NB4 (cell line): ENCODE results near the gene REXO1.

ENCODE experiments used
- DNase-seq: peaks from one replicate; pipeline ENCODE4 v3.0.0; 2010; ENCODE audit warnings: low read depth
- H3K4me3 ChIP-seq: one replicate; pipeline ENCODE4 v1.5.1; 2011; ENCODE audit warnings: mild to moderate bottlenecking, low read depth, low read length, moderate library complexity
- MYC ChIP-seq: IDR thresholded peaks from 2 replicates; pipeline ENCODE4 v1.6.1; 2011; ENCODE audit warnings: low read depth, low read length
- POLR2A ChIP-seq: IDR thresholded peaks from 2 replicates; pipeline ENCODE4 v1.6.1; 2011; ENCODE audit warnings: mild to moderate bottlenecking; ENCODE audit not compliant: insufficient read length; ENCODE audit errors: extremely low read depth
- TF ChIP-seq, protein P1 (sequence below): IDR thresholded peaks from one replicate; pipeline ENCODE4 v1.5.1; 2012; ENCODE audit warnings: low read depth, low read length
- TF ChIP-seq, protein P2 (sequence below): IDR thresholded peaks from 2 replicates; pipeline ENCODE4 v1.6.1; 2011; ENCODE audit warnings: low read depth, low read length

REXO1 gene

DNA sequence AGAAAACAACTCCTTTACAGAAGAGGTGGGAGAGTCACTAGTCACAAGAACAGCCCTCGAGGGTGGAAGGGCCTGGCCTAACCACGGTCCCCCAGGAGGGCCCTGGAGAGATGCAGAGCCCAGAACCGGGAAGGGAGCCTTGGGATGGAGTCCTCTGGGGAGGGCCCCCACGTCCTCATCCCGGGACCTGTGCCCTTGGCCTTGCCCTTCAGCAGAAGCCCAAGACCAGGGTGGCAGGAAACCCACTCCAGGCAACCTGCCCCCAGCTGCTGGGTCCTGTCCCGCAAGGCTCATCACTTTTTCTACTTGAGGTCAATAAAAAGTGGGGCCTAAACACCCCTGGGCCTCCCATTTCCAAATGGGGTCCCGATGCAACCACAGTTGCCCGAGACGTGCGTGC is 33.9 kb downstream of the REXO1 start:
- H3K4me3 ChIP-seq, result no peak overlapping the region
- no peak for DNase-seq
- TF ChIP-seq, protein P1, sequence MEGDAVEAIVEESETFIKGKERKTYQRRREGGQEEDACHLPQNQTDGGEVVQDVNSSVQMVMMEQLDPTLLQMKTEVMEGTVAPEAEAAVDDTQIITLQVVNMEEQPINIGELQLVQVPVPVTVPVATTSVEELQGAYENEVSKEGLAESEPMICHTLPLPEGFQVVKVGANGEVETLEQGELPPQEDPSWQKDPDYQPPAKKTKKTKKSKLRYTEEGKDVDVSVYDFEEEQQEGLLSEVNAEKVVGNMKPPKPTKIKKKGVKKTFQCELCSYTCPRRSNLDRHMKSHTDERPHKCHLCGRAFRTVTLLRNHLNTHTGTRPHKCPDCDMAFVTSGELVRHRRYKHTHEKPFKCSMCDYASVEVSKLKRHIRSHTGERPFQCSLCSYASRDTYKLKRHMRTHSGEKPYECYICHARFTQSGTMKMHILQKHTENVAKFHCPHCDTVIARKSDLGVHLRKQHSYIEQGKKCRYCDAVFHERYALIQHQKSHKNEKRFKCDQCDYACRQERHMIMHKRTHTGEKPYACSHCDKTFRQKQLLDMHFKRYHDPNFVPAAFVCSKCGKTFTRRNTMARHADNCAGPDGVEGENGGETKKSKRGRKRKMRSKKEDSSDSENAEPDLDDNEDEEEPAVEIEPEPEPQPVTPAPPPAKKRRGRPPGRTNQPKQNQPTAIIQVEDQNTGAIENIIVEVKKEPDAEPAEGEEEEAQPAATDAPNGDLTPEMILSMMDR, result no peak
- TF ChIP-seq POLR2A, result no peak
- TF ChIP-seq, protein P2, sequence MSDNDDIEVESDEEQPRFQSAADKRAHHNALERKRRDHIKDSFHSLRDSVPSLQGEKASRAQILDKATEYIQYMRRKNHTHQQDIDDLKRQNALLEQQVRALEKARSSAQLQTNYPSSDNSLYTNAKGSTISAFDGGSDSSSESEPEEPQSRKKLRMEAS, result no peak
- no peak for TF ChIP-seq MYC

DNA sequence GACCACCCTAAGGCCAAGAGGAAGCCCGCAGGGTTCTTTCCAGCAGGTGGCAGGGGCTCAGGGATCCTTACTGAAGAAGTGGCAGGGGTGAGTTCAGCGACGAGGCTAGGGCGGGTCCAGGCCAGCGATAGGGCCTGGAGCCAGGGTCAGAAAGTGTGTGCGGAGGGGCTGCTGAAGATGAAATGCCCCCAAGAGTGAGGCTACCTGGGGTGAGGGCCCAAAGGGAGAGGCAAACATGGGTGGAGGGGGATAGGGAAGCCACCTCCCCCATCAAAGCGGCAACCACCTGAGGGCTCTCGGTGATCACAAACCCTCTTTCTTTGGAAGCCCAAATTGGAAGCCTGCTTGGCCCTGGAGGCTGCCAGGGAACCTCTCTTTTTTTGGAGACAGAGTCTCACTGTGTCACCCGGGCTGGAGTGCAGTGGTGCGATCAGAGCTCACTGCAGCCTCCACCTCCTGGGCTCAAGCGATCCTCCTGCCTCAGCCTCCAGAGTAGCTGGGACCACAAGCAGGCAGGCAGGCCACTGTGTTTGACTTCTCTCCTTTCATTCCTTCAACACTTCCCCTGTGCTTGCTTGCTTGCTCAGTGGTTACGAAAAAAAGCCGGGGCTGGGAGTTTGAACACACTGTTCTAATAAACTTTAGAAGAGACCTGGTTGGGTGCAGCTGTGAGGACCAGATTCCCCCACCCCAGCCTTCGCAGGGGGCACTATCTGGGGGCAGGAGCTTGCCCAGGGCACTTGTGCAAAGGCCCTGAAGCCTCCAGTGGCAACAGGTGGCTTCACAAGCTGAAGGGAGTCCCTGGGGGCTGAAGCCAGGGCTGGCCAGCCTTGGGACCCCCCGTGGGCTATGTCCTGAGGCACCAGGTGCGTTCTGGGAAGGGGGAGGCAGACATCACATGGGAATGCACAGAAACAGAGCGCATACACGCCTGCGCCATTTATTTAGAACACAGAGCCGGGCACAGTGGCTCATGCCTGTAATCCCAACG is 34.8 kb downstream of the REXO1 start:
- TF ChIP-seq POLR2A, result no peak
- no peak for TF ChIP-seq MYC
- TF ChIP-seq, protein P2, result no peak
- DNase-seq, result no peak
- H3K4me3 ChIP-seq, result peak overlapping the region; percentile 63

DNA sequence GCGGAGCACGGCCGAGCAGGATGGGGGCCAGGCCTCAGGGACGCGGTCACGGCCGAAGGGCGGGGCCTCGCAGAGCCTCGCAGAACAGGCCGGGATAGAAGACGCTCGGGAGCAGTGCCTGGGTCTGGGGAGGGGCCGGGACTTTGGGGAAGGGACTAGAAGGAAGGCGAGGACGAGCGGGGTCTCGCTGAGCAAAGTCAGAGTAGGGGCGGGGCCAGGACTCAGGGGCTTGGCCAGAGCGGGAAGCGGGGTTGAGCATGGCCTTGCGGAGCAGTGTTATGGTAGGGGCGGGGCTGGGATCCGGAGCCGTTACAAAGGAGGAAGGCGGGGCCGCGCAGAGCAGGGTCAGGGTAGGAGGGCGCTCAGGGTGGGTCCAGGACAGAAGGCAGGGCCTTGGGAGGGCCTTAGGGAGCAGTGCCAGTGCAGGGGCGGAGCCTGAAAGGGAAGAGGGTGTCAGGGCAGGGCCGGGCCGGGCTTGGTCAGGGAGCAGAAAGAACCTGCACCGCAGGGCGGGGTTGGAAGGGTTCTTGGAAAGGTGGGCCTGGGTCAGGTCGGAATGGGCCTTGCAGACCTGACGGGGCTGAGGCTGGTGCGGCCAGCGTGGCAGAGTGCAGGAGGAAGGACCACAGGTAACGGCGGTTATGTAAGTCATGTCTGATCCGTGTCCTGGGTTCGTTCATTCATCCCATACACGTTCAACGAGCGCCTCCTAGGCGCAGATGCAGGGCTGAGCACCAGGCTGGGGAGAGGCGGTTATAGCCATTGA is 35.7 kb downstream of the REXO1 start:
- H3K4me3 ChIP-seq, result peak overlapping the region; percentile 63
- DNase-seq, result peak; percentile 96
- TF ChIP-seq, protein P2, result 0 out of 2 replicates have a peak, but pooled peaks have one; percentile 20
- TF ChIP-seq POLR2A (peak; percentile 35), MYC (no peak)
- TF ChIP-seq, protein P1, result peak; percentile 55

DNA sequence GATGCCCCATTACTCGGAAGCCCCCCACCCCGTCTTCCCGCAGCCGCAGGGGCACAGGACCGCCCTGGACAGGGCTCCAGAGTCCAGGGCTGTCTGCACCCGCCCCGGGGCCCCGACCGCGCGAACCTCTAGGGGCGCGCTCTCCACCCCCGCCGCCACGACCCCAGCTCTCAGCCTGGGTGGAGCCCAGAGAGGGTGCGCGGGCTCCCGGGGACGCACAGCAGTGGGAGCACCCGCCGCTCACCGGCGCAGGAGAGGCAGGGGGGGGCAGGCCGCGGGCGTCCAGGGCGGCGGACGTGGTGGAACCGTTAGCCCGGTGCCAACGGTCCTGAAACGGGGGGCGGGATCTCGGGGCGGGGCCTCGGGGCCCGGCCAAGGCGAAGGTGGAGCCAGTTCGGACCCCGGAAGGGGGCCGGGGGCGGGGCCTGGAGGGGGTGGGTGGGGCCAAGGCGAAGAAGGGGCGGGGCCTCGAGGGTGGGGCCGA is 36.3 kb downstream of the REXO1 start, which contains the start of gene ATP8B3:
ATP8B3 (minus strand) TSS at position 335 of the 484 bp plus-strand sequence. CDS start 540 bp downstream, outside the sequence.
- peak within 1 kb of the TSS; percentile 63 for H3K4me3 ChIP-seq
- DNase-seq, result no peak
- TF ChIP-seq, protein P1, result no peak
- TF ChIP-seq POLR2A, result peak; percentile 21
- TF ChIP-seq, protein P2, result no peak

DNA sequence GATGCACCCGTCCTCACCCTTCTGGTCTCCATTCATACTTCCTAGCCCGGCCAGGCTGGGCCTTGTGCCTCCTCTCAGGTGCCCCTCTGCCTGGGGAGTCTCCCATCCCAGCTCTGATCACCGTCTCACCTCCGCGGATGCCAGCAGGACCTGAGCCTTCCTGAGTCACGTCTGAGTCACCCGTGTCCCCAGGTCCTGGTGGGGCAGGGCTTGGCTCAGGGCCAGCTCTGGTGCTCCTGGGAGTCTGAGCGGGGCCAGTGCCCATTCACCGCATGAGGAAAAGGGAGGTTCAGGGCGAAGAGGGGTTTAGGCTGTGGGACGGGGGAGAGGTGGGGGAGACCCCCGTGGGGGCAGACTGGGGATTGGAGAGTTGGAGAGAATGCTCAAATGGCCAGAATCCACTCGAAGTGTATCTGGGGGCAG is 36.8 kb downstream of the REXO1 start:
- peak; percentile 55 for DNase-seq
- no peak for TF ChIP-seq MYC
- TF ChIP-seq, protein P1, result no peak
- TF ChIP-seq, protein P2, result no peak
- TF ChIP-seq POLR2A, result no peak
- peak overlapping the region; percentile 57 for H3K4me3 ChIP-seq
